Fibroblast of skin of left quadriceps (primary cell): ENCODE measurements around the gene HCCS.

ENCODE experiments used
- DNase-seq, 2 experiments: peaks; one replicate each; pipeline ENCODE4 v3.0.0-alpha.2; 2013; ENCODE audit warnings: low read depth in 2 of 2

HCCS gene

DNA sequence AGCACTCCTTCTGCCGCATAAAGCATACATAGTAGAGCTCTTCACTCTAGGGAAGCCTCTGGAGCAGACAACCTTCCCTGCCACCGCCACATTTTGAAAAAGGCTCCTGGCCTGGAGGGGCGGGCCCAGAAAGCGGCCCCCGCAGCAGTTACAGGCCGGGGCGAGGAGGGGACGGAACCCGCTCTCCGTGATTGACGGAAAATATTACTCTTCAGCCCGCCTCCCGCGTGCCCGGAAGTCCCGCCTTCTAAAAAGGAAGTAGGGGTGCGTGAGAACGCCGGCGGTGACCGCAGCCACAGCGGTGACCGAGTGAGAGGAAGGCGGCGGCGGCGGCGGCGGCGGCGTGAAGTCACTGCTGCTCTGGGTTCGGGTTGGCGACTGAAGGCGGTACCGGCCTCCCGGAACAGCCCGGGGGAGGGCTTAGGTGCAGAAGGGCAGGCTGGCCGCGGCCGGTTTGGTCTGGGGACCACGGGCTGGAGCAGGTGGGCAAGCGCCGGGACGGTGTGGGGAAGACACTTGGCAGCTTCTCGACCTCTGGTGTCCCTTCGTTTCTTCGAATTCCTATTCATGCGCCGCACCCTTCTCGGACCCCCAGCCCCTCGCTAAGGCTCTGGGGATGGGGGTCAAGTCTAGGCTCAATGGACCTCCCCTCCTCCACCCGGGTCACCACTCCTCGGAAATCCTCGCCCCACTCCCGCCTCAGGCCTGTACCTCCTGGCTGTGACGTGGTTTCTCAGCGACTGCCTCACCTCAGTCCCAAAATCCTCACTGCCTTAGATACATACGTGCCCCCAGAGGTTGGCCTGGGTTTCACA is at the start of gene HCCS:
Gene HCCS (plus strand): TSS at position 296 of the 815 bp plus-strand sequence. CDS start 729 bp downstream, outside the sequence.
- peak; percentile 60 to 65 for DNase-seq

- DNase-seq = no peak
These were observed 46.9 kb upstream of the HCCS start for GRCh38 chrX:11064276-11064675.

DNA sequence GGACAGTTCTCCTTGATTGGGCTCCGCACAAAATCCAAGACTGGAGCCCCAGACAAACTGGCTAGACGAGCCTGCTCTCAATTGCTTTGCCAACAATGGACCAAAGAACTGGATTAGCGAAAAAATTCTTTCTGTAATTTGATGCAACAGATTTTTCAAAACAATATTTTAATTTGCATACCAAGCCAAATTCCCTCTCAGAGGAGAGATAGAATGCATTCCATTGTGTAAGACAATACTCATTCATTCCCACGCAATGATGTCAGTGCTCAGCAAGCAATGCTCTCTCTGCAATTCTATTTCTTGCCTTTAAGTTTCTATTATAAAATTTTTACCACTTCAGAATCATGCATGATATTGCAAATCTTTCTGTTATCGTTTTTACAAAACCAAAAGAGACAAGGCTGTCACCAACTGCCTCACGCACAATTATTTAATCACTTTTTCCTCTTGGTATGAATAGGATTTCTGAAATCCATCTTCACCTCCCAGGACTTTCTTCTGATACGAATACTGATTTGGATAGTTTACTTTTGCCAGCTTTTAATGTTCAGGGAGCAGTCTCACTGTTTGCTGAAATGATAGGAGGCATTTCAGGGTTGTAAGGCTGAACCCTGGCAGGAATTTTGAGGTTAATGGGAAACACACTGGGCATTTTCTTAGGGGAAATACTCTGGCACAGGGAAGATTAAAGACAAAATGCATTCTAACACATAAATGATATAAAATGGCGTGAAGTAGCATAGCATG is 46.1 kb upstream of the HCCS start:
- DNase-seq = peak; percentile 63 to 68

GRCh38 chrX:11066812-11067211 is 44.3 kb upstream of the HCCS start:
- no peak for DNase-seq

DNA sequence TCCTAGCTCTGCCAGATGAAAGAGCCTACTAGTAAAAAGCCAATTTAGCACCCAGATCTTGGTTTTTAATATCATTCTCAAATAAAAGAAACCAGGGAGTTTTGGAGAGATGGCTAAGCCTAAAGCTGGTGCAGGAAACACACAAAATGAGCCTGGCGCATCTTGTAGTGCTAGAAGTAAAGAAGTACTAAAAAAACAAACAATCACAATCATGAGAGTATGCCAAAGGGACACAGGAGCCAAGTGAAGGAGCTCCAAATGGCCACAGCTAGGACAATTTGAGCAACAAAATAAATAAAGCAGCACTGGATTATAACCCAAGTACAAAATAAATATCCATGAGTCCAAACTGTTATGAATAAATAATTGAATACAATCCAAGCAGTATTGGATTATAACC is 37.8 kb upstream of the HCCS start:
- no peak for DNase-seq

GRCh38 chrX:11080741-11081305 is 30.3 kb upstream of the HCCS start:
- no peak for DNase-seq

DNA sequence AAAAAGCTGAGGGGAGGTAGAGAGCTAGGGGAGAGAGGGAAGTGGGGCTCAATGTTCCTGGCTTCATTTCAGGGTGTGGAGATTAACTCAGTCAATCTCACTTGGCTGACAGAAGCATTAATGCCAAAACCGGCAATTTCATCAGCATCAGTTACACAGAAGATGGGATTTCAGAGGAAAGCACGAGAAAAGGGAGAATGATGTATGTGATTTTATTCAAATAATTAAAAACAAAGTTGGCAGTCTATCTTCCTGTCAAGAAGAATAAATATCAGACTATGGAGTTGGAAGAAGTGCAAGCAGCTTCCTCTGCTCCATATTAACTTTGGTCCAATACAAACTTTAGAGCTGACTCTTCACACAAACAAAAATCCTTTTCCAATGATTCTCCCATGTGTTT is 29.6 kb upstream of the HCCS start:
- no peak for DNase-seq

DNA sequence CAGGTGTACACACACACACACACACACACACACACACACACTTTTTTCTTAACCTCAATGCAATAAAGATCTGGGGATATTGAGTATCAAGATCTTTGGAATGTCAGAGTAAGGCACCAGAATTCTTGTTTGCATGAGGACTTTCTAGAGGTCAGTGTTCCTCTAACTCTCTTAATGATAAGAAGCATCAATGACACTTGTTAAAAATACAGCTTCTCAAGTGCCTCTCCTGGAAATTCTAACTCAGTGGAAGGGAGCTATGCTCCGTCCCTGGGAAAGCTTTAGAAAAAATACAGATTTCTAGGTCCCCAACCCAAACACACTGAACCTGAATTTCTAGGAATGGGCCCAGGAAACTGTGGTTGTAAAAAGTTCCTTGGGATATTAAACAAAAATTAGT is 25.8 kb upstream of the HCCS start:
- no peak for DNase-seq

- DNase-seq = no peak
These were observed 21.3 kb upstream of the HCCS start for GRCh38 chrX:11089802-11090201.

DNA sequence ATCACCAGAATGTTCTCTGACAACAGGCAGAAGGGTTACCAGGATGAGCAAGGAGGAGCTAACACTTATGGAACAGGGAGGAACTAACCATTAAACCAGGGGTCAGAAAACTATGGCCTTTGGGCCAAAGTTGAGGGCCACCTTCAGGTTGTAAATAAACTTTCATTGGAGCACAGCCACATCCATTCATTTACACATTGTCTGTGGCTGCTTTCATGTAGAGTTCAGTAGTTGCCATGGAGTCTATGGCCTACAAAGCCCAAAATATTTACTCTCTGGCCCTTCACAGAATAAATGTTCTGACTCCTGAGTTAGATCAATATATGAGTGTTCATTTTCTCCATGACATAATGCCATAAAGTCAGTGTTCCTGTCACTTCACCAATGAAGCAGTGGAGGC is 13.2 kb upstream of the HCCS start:
- DNase-seq = no peak

DNA sequence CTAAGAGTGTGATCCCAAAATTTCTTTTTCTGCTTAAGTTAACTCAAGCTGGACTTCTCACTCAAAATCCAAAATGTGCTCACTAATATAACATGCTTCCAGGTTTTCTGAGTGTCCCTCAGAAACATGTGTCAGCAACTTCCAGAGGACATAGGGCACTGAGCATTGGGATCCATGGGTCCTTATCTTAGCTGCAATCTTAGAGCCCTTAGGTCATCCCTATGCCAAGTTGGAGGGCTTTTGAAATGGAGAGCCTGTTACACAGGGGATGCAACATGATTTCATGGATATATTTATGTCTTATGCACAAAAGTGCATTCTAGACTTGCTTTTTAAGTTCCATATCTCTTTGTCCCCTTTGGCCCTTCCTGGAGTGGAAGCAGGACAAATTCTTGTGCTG is 11.7 kb upstream of the HCCS start:
- DNase-seq = no peak

DNA sequence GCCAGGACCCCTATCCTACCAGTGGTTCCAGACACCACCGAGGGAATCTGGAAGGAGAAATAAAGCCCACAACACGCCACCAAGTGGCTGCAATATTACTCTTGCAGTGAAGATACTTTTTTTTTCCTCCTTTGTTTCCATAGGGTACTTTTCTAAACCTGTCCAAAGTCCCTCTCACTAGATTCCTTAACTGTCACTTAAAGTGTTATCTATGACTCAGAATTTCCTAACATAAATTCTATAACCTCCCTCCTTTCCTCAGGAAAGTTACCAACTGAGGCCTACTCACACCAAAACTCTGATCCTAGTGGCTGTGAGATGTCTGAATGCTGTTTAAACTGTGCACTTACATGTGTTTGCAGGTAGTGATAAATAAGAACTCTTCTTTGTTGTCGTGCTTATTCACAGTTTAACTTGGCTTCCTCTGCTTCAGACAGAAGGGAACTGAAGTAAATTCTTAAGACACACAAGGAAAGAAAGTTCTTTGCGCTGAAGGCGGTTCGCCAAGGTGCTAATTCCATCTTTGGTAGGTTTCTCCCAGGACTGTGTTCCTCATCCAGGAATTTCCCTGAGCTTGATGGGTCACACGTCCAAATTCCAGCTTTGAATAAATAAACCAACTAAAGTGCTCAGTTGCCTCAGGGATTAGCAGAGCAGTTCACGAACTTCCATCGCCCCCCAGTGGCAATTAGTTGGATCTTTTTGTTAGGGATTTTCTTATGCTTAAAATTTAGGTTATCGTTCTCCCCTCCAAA is 10.7 kb upstream of the HCCS start:
- peak; percentile 42 to 51 for DNase-seq

DNA sequence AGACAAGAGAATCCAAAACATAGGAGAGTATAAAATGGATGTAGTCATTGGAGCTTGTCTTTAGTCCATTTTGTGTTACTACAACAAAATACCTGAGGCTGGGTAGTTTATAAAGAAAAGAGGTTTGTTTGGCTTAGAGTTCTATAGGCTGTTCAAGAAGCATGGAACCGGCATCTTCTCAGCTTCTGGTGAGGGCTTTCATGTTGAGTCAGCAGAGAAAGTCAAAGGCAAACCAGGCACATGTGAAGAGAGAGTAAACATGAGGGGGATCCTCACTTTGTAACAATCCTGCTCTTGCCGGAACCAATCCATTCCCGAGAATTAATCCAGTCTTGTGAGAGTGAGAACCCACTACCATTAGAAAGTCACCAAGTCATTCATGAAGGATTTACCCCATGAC is 8.1 kb upstream of the HCCS start:
- DNase-seq = no peak

GRCh38 chrX:11103751-11104150 is 7.4 kb upstream of the HCCS start:
- no peak for DNase-seq

GRCh38 chrX:11105080-11105479 is 6.1 kb upstream of the HCCS start:
- DNase-seq = peak in 1 of 2 experiments; percentile 14

- DNase-seq = no peak
These were observed 2.7 kb upstream of the HCCS start for GRCh38 chrX:11108253-11108941.

- no peak for DNase-seq
These were observed 1.2 kb upstream of the HCCS start for GRCh38 chrX:11109968-11110367.

DNA sequence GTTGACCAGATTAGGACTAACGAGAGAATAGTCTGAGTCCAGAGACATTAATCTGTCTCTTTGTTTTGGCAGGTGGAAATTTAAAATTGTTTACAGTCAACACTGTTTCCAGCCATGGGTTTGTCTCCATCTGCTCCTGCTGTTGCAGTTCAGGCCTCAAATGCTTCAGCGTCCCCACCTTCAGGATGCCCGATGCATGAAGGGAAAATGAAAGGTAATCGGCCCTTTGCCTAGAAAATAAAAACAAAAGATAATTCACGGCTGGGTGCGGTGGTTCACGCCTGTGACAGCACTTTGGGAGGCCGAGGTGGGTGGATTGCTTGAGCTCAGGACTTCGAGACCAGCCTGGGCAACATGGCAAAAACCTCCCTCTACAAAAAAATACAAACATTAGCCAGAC is 815 bp downstream of the HCCS start:
- no peak for DNase-seq

GRCh38 chrX:11113731-11114130 is 2.6 kb downstream of the HCCS start:
- no peak for DNase-seq

GRCh38 chrX:11117745-11118144 is 6.6 kb downstream of the HCCS start:
- DNase-seq = no peak

GRCh38 chrX:11119313-11119943 is 8.3 kb downstream of the HCCS start:
- no peak for DNase-seq
